ENCODE results near the gene TRIP11. TPM values are rescaled to one million over a fixed set of nuclear protein-coding genes. Genes with fewer than 3 reads are reported as not detected.
"Not testable (repeated sequence)": the region's sequence is repeated elsewhere in the genome, so short reads cannot be mapped to it uniquely, and the experiment has no call there.

TRIP11 gene
- 37.0 and 53.3 TPM in 2 replicates for total RNA-seq (ENCODE audit: low replicate concordance)

DNA sequence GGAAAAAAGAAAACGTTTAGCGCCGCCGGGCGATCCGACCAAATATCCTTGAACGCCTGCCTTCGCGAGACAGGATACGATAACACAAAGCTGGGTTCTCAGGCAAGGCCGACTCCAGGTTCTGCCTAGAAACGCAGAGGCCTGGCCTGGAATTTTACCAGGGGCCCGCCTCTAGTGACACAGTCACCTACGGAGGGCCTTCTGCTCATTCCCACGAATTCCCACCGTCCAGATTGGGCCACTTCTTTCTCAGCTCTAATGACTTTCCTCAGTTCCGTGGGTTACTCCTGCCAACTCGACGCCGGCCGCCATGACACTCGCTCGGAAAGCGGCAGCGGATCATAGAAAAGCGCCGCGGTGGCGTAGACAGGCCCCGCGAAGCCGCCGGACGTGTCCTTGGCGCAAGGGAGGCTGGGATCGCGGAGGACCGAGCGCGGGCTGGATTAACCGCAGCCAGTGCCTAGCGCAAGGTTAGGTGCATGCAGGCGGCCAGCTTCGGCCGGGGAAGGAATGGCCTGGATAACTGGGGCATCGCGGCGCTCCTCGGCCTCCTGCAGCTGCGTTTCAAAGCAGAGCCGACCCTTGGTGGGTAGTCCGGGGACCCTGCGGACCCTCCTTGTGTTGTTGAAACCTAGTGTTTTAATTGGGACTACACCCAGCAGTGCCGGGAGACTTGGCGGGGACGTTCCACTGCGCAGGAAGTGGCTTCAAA, at the start of gene TRIP11:
Gene TRIP11 (minus strand): TSS at position 341 of the 712 bp plus-strand sequence. CDS start 374 bp downstream, outside the sequence.
- DNase-seq (ENCODE audit: low read depth), result peak; percentile 93
- TF ChIP-seq, protein P1, sequence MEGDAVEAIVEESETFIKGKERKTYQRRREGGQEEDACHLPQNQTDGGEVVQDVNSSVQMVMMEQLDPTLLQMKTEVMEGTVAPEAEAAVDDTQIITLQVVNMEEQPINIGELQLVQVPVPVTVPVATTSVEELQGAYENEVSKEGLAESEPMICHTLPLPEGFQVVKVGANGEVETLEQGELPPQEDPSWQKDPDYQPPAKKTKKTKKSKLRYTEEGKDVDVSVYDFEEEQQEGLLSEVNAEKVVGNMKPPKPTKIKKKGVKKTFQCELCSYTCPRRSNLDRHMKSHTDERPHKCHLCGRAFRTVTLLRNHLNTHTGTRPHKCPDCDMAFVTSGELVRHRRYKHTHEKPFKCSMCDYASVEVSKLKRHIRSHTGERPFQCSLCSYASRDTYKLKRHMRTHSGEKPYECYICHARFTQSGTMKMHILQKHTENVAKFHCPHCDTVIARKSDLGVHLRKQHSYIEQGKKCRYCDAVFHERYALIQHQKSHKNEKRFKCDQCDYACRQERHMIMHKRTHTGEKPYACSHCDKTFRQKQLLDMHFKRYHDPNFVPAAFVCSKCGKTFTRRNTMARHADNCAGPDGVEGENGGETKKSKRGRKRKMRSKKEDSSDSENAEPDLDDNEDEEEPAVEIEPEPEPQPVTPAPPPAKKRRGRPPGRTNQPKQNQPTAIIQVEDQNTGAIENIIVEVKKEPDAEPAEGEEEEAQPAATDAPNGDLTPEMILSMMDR (IDR thresholded peaks at IDR 0.05; ENCODE audit: insufficient read depth, low read length), result no peak
- peak within 1 kb of the TSS; percentile 97 for H3K4me3 ChIP-seq (ENCODE audit: low read depth, low read length)

DNA sequence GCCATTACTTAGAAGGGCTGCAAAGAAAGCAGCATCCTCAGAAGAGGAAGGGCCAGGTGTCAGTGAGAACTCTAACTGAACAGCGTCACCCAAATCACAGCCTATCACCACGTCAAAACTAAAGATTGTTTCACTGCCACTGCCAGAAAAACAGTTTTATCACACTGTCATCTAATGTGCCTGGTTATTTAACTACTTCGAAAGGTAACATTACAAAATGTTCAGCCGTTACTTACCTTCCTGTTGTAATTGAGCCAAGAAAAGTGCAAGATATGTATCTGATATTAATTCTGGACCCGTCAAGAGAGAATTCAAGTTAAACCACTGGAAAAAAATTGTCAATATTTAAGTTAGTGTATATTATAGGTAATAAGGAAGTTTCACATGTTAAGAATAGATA, 48.6 kb upstream of the TRIP11 start:
- H3K4me3 ChIP-seq (ENCODE audit: low read depth, low read length), result no peak overlapping the region
- no peak for DNase-seq (ENCODE audit: low read depth)
- TF ChIP-seq, protein P1 (IDR thresholded peaks at IDR 0.05; ENCODE audit: insufficient read depth, low read length), result no peak

DNA sequence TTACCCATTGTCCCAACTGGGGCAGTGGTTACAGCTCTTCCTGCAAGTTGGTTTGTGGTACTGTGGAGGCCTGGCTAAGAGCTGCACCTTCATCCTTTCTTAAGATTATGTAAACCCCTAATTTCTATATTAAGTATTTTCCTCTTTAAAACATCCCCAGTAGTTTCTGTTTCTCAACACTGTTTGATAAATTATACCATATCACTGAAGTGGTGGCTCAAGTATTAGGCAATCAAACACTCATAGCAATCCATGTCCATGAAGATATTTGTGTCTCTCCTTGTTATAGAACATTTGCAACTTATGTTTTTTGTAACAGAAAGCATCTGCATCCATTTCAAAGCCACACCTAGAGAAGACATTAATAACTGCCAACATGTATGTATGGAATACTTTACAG, 34.7 kb upstream of the TRIP11 start:
- TF ChIP-seq, protein P1 (IDR thresholded peaks at IDR 0.05; ENCODE audit: insufficient read depth, low read length), result no peak
- DNase-seq (ENCODE audit: low read depth), result peak; percentile 5
- H3K4me3 ChIP-seq (ENCODE audit: low read depth, low read length), result no peak overlapping the region

DNA sequence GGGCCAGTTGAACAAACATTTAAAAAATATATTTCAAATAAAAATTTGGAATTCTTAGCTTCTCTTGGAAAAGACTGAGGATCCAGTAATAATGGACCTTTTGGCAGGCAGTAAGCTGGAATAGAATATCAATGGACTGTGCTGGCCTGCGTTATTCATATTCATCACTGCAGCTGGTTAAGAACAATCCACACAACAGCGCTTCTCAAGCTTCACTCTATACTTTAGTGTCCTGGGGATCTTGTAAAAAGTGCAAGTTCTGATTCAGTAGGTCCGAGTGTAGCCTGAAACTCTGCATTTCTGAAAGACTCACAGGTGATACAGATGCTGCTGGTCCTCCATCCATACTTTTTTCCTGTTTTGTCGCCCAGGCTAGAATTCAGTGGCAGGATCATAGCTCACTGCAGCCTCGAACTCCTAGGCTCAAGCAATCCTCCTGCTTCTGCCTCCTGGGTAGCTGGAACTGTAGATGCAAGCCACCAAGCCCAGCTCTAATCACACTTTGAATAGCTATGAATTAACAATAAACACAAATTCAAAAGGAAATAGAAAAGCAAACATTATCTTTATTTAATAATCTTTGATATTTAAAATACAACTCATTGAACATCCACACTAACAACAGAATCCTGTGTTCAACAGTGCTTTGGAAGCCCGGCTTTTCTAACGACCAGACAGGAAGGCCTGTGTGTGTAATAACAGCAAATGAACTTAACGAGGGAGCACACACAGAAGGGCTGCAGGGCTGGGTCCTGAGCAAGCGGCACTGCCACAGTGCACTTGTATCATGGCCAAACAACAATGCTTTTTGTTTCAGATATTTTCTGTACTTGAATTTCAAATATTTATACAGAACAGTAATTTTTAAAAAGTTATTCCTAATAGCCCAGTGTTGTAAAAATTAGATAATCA, 18.4 kb upstream of the TRIP11 start:
- no peak overlapping the region for H3K4me3 ChIP-seq (ENCODE audit: low read depth, low read length)
- no peak for DNase-seq (ENCODE audit: low read depth)
- TF ChIP-seq, protein P1 (IDR thresholded peaks at IDR 0.05; ENCODE audit: insufficient read depth, low read length), result no peak

DNA sequence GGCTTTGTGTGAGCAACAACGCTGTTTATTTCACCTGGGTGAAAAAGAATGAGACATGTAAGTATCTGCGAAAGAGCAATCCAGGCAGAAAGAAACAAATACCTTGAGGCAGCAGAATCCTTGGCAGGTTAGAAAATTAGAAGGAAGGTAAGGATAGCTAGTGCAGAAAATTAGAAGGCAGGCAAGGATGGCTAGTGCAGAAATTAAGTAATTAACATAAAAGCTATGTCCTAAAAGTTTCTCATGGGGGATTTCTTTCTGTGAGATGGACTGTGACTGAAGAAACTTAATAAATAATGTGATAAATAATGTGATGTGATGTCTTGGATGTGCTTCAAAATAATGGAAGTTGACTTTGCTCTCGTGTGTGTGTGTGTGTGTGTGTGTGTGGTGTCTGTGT, 9.9 kb upstream of the TRIP11 start:
- TF ChIP-seq, protein P1 (IDR thresholded peaks at IDR 0.05; ENCODE audit: insufficient read depth, low read length), result no peak
- no peak overlapping the region for H3K4me3 ChIP-seq (ENCODE audit: low read depth, low read length)
- no peak for DNase-seq (ENCODE audit: low read depth)

DNA sequence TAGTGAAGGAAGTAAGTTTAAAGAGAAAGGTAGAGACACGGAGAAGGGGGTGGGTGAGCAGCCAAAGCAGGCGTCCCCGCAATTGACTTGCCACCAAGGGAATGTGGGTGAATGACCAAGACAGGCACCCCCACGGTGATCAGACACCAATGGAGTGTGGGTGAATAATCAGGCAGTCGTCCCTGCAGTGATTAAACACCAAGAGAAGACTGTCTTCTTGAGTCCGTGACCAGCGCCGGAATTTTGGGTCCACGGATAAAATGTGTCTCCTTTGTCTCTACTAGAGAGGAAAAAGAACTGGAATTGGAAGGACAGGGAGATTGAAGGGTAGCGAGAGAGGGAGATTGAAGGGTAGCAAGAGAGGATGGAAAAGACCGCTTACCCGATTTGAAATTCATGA, 9.4 kb upstream of the TRIP11 start:
- DNase-seq (ENCODE audit: low read depth); H3K4me3 ChIP-seq (ENCODE audit: low read depth, low read length): not testable (repeated sequence)

DNA sequence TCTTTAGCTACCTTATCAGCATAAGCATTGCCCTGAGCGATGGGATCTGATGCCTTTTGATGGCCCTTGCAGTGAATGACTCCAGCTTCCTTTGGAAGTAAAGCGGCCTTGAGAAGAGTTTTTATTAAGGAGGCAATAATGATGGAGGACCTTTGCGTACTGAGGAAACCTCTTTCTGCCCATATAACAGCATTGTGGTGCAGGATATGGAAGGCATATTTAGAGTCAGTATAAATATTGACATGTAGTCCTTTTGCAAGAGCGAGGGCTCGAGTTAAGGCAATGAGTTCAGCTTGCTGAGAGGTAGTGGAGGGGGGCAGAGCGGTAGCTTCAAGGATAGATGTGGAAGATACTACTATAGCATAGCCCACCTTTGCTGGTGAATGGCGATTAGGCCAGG, 6.0 kb upstream of the TRIP11 start:
- not testable (repeated sequence) for DNase-seq (ENCODE audit: low read depth); H3K4me3 ChIP-seq (ENCODE audit: low read depth, low read length)

DNA sequence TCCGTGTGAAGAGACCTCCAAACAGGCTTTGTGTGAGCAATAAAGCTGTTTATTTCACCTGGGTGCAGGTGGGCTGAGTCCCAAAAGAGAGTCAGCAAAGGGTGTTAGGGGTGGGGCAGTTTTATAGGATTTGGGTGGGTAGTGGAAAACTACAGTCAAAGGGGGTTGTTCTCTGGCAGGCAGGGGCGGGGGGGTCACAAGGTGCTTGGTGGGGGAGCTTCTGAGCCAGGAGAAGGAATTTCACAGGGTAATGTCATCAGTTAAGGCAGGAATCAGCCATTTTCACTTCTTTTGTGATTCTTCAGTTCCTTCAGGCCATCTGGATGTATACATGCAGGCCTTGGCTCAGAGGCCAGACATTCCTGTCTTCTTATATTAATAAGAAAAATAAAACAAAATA, 1.9 kb upstream of the TRIP11 start:
- not testable (repeated sequence) for DNase-seq (ENCODE audit: low read depth); H3K4me3 ChIP-seq (ENCODE audit: low read depth, low read length)

All from fibroblast of the aortic adventitia (primary cell).